Measurements from ENCODE around the gene C17orf100.

C17orf100 gene

DNA sequence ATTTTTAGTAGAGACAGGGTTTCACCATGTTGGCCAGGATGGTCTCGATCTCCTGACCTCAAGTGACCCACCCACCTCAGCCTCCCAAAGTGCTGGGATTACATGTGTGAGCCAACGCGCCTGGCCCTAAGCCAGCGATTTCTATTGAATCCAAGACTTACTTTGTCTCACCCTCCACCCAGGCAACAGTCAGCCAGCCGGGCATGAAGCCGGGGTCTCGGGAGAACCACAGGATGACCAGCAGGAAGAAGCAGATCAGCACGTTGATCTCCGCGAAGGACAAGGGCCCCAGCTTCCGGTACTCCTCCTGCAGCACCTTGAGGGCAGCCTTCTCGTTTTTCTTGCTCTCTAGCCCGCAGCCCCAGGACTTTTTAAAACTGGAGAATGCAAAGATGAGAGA lies 44.0 kb downstream of the C17orf100 start:
- DNase-seq = no peak

DNA sequence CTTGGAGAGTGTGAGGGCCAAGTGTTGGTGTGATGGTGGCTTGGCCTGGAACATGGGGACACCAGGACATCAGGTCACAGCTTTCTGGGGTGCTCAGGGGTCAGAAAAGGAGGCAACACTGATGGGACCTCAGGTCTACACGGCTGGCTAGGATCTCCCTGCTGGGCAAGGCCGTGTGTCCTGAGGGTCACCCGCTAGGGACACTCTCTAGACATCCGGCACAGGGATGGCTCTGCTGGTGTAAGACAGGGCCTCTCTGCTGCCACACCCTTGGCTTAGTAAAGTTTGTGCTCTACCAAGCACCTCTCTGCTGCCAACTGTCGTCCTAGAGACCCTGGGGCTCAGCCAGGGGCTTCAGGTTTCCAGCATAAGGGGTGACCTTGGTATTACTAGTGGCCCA lies 45.3 kb downstream of the C17orf100 start:
- no peak for DNase-seq

DNA sequence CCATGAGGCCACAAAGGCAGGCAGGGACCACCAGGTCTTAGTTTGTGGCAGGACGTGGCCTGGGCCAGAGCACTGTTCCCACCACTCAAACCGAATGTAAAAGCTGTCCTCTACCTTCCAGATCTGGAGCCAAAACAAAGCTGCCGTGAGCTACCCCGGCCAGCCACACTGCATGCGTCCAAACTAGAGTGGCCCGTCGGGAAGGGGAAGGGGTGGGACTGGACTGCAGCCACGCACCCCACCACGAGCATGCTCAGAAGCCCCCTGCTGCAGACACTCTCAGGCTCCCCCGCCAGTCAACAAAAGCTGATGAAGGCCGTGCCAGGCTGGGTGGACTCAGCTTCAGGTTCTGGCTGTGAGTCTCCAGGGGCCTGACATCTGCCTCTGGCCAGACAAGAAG lies 46.4 kb downstream of the C17orf100 start:
- no peak for DNase-seq

DNA sequence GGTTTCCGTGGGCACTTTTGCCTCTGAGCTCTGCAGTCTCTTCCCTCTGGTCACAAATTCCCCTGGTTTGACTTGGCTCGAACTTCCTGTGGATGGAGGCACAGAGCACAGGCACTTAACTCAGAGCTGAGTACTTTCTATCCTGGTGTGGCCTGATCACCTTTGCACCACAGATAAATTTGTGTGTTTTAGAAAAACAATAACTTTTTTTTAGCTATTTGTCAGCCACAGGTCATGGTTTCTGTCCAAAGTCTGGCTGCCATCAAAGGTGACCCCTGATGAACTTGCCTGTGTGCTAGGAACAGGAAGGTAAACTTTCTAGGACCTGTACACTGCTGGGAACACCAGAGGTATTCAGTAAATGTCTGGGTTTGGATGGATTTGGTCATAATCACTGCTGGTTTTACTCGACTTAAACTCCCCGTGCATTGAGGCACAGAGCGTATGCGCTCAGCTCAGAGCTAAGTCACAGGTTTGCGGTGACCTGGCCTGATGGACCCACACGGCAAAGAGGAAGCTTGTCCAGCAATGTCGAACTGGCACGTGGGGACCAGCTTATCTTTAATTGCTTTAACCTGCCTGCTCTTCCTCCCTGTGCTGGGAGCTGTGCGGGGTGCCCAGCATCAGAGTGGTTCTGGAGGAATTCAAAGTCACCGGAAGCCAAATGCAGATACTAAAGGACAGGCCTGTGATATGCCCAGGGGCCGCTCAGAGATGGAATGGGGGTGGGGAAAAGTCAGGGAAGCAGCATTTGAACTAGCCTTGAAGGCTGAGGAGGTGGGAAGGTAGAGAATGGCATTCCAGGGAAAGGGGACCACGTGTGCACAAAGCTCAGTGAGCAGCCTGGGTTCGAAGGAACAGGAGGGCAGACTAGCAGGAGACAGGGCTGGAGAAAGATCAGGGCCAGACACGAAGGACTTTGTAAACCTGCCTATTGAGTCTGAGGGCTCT lies 48.7 kb downstream of the C17orf100 start:
- DNase-seq = no peak

DNA sequence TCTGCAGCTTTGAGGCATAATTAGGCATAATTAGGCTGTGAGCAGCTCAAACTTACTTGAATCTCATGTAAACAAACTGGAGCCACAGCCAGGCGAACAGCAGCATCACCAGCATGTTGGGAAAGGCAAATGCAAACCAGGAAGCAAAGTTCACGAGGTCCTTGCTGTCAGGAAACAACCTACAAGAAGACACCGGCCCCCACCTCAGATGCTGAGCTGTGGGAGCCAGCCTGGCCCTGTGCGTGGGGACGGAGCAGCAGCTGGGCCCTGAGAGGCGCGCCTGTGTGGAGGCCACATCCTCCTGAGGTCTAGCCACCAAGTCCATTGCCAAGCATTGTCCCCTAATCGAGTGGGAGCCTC lies 49.4 kb downstream of the C17orf100 start:
- no peak for DNase-seq

DNA sequence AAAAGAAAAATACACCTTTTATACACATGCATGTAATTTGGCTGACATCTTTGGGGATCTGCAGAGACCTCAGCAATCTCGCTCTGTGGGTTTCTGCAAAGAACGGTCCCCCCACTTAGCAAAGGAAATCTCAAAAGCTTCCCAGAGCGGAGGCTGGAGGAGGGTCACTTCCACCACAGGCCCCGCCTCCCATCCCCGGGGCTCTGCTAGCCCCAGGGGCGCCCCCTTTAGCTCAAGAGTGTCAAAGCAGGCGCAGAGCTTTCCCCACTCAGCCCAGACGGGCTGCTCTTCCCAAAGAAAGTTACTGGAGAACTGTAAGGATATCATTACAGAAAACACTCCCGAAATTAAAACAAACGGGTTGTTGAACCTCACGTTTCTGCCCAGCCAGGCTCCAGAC lies 50.2 kb downstream of the C17orf100 start:
- DNase-seq = no peak

DNA sequence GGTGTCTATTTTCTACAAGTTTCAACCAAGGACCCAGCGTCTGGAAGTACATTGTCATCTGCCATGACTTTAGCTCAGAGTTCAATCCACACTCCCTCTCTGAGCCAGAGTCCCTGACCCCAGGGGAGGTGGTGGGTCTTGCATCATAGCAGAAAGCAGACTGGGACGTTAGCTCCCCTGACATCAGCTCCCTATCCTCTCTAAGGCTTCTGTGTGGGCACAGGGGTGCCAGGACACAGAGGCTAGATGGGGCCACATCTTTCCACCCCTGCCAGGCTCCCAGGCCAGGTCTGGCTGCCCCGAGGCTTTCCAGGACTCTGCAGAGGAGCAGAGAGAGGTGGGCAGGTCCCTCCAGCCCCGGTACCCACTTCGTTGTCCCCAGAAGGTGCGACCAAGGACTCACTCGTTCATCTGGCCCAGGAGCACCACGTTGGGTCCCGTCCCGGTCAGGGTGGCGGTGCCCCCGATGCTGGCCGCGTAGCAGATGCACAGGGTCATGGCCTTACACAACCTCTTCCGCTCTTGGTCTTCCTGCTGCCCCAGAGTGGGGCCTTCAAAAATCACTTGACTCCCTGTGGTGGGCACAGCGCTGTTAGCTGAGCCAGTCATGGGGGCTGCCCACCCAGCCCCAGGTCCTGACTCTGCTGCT lies 51.1 kb downstream of the C17orf100 start:
- no peak for DNase-seq
